HFFc6 (cell line): ENCODE data around the gene ACOT13. TPM values are rescaled to one million over a fixed set of nuclear protein-coding genes. Genes with fewer than 3 reads are reported as not detected.
A peak's percentile ranks its signal among the peaks of the same experiment; 100 is the strongest.

Experiments
- DNase-seq: peaks from one replicate; pipeline ENCODE4 v3.0.0-alpha.2; 2018
- H3K27ac Mint-ChIP-seq: 2 replicates; pipeline ENCODE4 v1.8.0; 2020; ENCODE audit warnings: mild to moderate bottlenecking, mixed read lengths
- H3K27me3 Mint-ChIP-seq: 2 replicates; pipeline ENCODE4 v1.8.0; 2021; ENCODE audit warnings: mild to moderate bottlenecking, moderate library complexity, mixed read lengths; ENCODE audit not compliant: insufficient read depth
- H3K36me3 Mint-ChIP-seq: 2 replicates; pipeline ENCODE4 v1.8.0; 2021; ENCODE audit warnings: low read depth, mixed read lengths
- H3K4me1 Mint-ChIP-seq: 2 replicates; pipeline ENCODE4 v1.8.0; 2020; ENCODE audit warnings: low read depth, mixed read lengths
- H3K4me3 Mint-ChIP-seq: 2 replicates; pipeline ENCODE4 v1.8.0; 2020; ENCODE audit warnings: mild to moderate bottlenecking, moderate library complexity, mixed read lengths
- H3K9me3 Mint-ChIP-seq: 2 replicates; pipeline ENCODE4 v1.8.0; 2020; ENCODE audit warnings: mild to moderate bottlenecking, mixed read lengths
- CTCF ChIP-seq: fragments of 200-600 bp; sonication (generic); IDR thresholded peaks from 2 replicates; pipeline ENCODE4 v1.5.0; 2021; ENCODE audit warnings: antibody characterized with exemption, mild to moderate bottlenecking
- long read RNA-seq: library from polyadenylated mRNA; unstranded; transcript quantifications from one replicate; pipeline ENCODE4 v2.0.0, GENCODE V29; 2019
- total RNA-seq, 6 experiments: library from RNA; stranded (reverse); fragmentation: NEBNext Ultra II Directional; extraction: Animal tissue kit (Norgen Biotek cat#: 25700); gene quantifications; 2 replicates in 1 of 6; 3 replicates in 5 of 6; pipeline ENCODE4 v1.2.3, GENCODE V29; 2021

The ACOT13 gene
- 10 to 100 TPM; 18.7 to 21.9 (median 19.8) TPM for total RNA-seq
- long read RNA-seq, full-length matches to known transcripts = 25 of 33 reads
- long read RNA-seq, partial matches to known transcripts = 0 of 33 reads
- long read RNA-seq, other reads (novel, unspliced or antisense) = 8 of 33 reads

DNA sequence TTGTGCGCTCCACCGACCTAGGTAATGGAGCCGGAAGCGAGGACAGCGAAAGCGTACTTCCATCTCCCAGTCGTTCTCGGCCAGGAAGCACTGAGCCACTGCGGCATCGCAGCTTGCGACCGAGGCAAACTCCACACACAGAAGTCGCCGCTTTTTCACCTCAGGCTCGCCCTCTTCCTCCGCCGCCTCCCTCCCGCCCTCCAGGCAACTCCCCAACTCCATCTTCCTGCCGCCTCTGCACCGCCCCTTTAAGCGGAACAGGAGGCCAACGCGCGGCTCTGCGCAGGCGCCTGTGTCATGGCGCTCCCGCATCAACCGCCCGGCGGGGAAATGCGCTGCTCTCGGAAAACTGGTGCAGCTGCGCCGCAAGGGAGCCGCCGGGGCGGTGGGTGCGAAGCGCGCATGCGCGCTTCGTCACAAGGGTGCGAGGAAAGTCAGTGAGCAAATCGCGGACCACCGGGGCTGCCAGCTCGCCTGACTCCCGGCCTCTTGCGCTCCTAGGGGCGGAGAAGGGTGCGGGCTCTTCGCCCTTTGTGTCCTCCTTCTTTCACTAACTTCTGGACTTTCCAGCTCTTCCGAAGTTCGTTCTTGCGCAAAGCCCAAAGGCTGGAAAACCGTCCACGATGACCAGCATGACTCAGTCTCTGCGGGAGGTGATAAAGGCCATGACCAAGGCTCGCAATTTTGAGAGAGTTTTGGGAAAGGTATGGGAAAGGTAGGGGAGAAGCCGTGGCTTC is at the start of gene ACOT13, which contains the start of gene TDP2:
Gene ACOT13 (plus strand): TSS at position 437 of the 737 bp plus-strand sequence. CDS start 187 bp downstream, at position 624.
Gene TDP2 (minus strand): TSS at position 259 of the 737 bp plus-strand sequence. CDS start 37 bp downstream, at position 222.
- Mint-ChIP-seq H3K4me1 (peaks cover 23% of the 10 kb centered on the region), H3K27ac (peak within 1 kb of the TSS; percentile 96), H3K9me3 (peaks cover 7% of the 10 kb centered on the region), H3K27me3 (peaks cover 1% of the 10 kb centered on the region; the same call in 1 of the 2 replicates), H3K4me3 (peak within 1 kb of the TSS; percentile 97), H3K36me3 (peaks cover 35% of the 10 kb centered on the region)
- TF ChIP-seq CTCF = peak; percentile 72
- peak; percentile 96 for DNase-seq

DNA sequence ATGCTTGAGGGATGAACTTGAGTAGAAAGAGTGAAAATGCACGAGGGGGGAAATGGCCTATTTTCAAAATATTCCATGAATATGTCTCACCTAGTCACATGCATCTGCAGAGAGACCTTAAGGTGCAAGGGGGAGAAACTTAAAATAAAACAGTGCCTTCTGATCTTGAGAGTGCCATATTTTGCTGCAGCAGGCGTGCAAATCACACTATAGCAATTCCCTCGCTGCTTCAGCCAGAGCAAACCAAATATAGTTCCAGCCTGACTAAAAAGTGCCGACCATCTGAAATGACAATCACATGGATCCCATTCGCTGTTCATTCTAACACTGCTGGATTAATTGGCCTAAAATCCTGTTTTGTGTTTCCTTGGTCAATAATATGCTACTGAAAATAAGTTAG is 47.2 kb upstream of the ACOT13 start:
- TF ChIP-seq CTCF = no peak
- Mint-ChIP-seq H3K9me3 (no peaks in the 10 kb centered on the region), H3K4me1 (no peaks in the 10 kb centered on the region), H3K27ac (no peak overlapping the region), H3K4me3 (no peak overlapping the region), H3K27me3 (no peaks in the 10 kb centered on the region; the same call in none of the 2 replicates), H3K36me3 (no peaks in the 10 kb centered on the region)
- DNase-seq = no peak

- no peak for TF ChIP-seq CTCF
- Mint-ChIP-seq H3K27me3 (no peaks in the 10 kb centered on the region; the same call in none of the 2 replicates), H3K4me3 (no peak overlapping the region), H3K27ac (no peak overlapping the region), H3K4me1 (no peaks in the 10 kb centered on the region), H3K36me3 (no peaks in the 10 kb centered on the region), H3K9me3 (no peaks in the 10 kb centered on the region)
- DNase-seq = no peak
Measured at GRCh38 chr6:24620637-24621036, 46.2 kb upstream of the ACOT13 start.

- no peak for DNase-seq
Measured at GRCh38 chr6:24621626-24622289, 45.1 kb upstream of the ACOT13 start.

More at GRCh38 chr6:24621626-24622289, 45.1 kb upstream of the ACOT13 start:
- H3K4me1 Mint-ChIP-seq = no peaks in the 10 kb centered on the region
- H3K27me3 Mint-ChIP-seq = peaks cover 8% of the 10 kb centered on the region
- no peak overlapping the region for H3K4me3 Mint-ChIP-seq
- H3K27ac Mint-ChIP-seq = no peak overlapping the region
- no peak for TF ChIP-seq CTCF
- no peaks in the 10 kb centered on the region for H3K36me3 Mint-ChIP-seq
- H3K9me3 Mint-ChIP-seq = no peaks in the 10 kb centered on the region
